HG03066 (cell line): ENCODE results near the gene CAPN12.

ENCODE experiments used
- ATAC-seq: cut with Tn5 transposase; IDR thresholded peaks from one replicate; pipeline ENCODE4 v1.9.1; 2021; ENCODE audit warnings: low read depth; ENCODE audit not compliant: unreplicated experiment

Gene CAPN12

DNA sequence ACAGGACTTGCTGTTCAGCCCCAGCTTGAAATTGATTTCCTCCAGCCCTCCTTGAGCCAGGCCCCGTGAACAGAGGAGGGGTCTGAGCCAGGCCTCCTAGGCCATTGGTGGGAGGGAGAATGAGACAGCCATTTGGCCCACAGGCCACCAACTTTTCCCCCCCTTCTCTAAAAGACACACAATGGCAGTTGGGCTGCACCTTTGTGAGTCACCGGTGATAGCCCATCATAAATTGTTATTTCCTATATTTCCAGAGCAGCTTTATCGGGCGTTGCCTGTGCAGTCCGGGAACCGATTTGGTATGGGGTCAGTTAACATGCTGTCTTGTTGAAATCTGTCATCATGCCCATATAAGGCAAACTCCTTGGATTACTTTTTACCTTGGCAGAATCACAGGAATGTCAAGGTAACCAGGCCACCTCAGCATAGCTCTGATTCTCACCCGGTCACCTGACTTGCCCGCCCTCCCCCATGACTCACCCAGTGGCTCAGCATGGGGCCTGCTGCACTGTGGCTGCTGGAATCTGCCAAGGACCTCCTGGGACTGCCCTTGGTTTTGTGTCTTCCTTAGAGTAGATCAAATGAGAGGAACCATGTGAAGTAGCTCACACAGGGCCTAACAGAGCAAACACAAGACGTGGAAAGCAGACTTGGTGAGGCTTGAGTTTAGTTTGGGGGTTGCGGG, 60.7 kb downstream of the CAPN12 start:
- ATAC-seq: no peak

DNA sequence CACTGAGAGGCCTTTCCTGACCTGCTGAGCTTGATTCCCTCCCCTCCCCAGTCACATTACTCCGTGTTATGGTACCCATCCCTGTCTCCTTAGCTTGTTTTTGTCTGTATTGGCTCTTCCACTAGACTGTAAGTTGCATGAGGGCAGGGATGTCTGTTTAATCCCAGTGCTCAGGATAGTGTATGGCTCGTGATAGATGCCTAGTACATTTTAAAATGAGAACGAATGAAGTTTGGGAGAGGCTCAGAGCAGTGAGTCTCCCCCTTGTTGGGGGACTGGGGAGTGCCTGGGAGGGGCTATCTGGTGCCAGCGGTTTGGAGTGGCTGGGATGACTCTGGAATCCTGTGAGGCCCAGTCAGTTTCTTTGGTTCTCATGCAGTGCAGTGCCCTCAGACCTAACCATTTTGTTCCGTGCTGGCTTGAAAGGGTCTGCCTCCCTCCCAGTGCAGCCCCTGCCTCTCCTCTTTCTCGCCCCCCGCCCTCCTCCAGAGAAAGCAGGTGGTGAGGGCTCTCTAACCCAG, 61.3 kb downstream of the CAPN12 start:
- ATAC-seq: no peak

DNA sequence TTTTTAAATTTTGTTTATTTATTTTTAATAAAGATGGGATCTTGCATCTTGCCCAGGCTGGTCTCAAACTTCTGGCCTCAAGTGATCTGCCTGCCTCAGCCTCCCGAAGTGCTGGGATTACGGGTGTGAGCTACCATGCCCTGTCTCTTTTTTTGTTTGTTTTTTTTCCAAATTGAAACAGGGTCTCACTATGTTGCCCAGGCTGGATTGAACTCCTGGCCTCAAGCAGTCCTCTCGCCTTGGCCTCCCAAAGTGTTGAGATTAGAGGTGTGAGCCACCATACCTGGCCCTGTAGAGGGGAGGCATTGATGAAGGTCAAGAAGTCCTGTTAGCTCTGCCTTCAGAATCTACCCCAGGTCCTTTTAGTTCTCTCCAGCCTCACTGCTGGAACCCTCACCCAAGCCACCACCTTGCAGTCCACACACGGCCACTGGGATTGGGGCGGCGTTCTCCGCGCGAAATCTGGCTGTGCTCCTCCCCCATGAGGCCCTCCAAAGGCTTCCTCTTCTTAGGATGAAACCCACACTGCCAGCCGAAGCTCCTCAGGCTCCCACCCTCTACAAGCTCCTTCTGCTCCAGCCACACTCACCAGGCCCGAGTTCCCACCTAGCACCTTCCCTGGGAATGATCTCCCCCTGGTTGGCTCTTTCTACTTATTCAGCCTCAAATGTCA, 61.9 kb downstream of the CAPN12 start:
- no peak for ATAC-seq
